Subcutaneous abdominal adipose tissue (tissue), 5 donors: ENCODE results near the gene PAQR4.
"Not testable (repeated sequence)": the region's sequence is repeated elsewhere in the genome, so short reads cannot be mapped to it uniquely, and the experiment has no call there.

Experiments
- H3K27ac ChIP-seq: one replicate; pipeline ENCODE4 v1.7.0; 2013; ENCODE audit warnings: low read depth, mild to moderate bottlenecking, inconsistent platforms, low read length, moderate library complexity
- H3K27me3 ChIP-seq, 5 donors: one replicate each; pipeline ENCODE4 v1.7.0; 2013; ENCODE audit warnings: low read length in 5 of 5, inconsistent platforms in 1 of 5; ENCODE audit not compliant: control insufficient read depth in 5 of 5, insufficient read depth in 4 of 5
- H3K36me3 ChIP-seq, 5 donors: one replicate each; pipeline ENCODE4 v1.7.0; 2013; ENCODE audit warnings: low read length in 5 of 5; ENCODE audit not compliant: control insufficient read depth in 5 of 5, insufficient read depth in 5 of 5
- H3K4me1 ChIP-seq, 5 donors: one replicate each; pipeline ENCODE4 v1.7.0; 2013; ENCODE audit warnings: low read length in 5 of 5, mild to moderate bottlenecking in 3 of 5, moderate library complexity in 1 of 5; ENCODE audit not compliant: control insufficient read depth in 5 of 5, insufficient read depth in 5 of 5
- H3K4me3 ChIP-seq, 5 donors: one replicate each; pipeline ENCODE4 v1.7.0; 2013; ENCODE audit warnings: low read length in 5 of 5, low read depth in 1 of 5
- H3K9ac ChIP-seq, 5 donors: one replicate each; pipeline ENCODE4 v1.7.0; 2013; ENCODE audit warnings: low read length in 5 of 5, mild to moderate bottlenecking in 4 of 5, moderate library complexity in 3 of 5
- H3K9me3 ChIP-seq, 5 donors: one replicate each; pipeline ENCODE4 v1.7.0; 2013; ENCODE audit warnings: low read length in 5 of 5; ENCODE audit not compliant: control insufficient read depth in 5 of 5
- donor health status: healthy.
- donor health status: healthy.
- donor health status: healthy.
- donor health status: healthy.
- donor health status: healthy.

Gene PAQR4

GRCh38 chr16:2942045-2942444 is 27.1 kb upstream of the PAQR4 start:
- no peak overlapping the region for H3K9ac ChIP-seq
- peaks cover 1 to 69% (median 57%) of the 10 kb centered on the region in 5 donors for H3K36me3 ChIP-seq
- H3K9me3 ChIP-seq: no peaks in the 10 kb centered on the region
- no peaks in the 10 kb centered on the region for H3K27me3 ChIP-seq
- H3K27ac ChIP-seq: no peak overlapping the region
- H3K4me3 ChIP-seq: no peak overlapping the region
- H3K4me1 ChIP-seq: no peaks in the 10 kb centered on the region

GRCh38 chr16:2943716-2944115 is 25.4 kb upstream of the PAQR4 start:
- not testable (repeated sequence) for H3K9ac ChIP-seq, H3K9me3 ChIP-seq, H3K27me3 ChIP-seq, H3K4me3 ChIP-seq, H3K27ac ChIP-seq, H3K4me1 ChIP-seq
- peaks cover 3 to 60% (median 46%) of the 10 kb centered on the region in 5 donors for H3K36me3 ChIP-seq

GRCh38 chr16:2946649-2947048 is 22.5 kb upstream of the PAQR4 start:
- Histone ChIP-seq H3K9ac (no peak overlapping the region), H3K27ac (no peak overlapping the region), H3K36me3 (peaks cover 3 to 43% (median 34%) of the 10 kb centered on the region in 5 donors), H3K4me3 (no peak overlapping the region), H3K4me1 (no peaks in the 10 kb centered on the region), H3K27me3 (no peaks in the 10 kb centered on the region), H3K9me3 (no peaks in the 10 kb centered on the region)

- peaks cover 0 to 7% (median 5%) of the 10 kb centered on the region in 5 donors for H3K27me3 ChIP-seq
- no peak overlapping the region for H3K27ac ChIP-seq
- no peaks in the 10 kb centered on the region for H3K9me3 ChIP-seq
- no peaks in the 10 kb centered on the region for H3K4me1 ChIP-seq
- no peak overlapping the region for H3K9ac ChIP-seq
- no peak overlapping the region for H3K4me3 ChIP-seq
- peaks cover 3 to 23% (median 20%) of the 10 kb centered on the region in 5 donors for H3K36me3 ChIP-seq
Observed at GRCh38 chr16:2948807-2949704, 20.1 kb upstream of the PAQR4 start.

- Histone ChIP-seq H3K4me1 (no peaks in the 10 kb centered on the region), H3K27ac (no peak overlapping the region), H3K27me3 (peaks cover 4 to 13% (median 9%) of the 10 kb centered on the region in 5 donors), H3K4me3 (no peak overlapping the region), H3K9ac (no peak overlapping the region), H3K9me3 (no peaks in the 10 kb centered on the region), H3K36me3 (peaks cover 3 to 23% (median 19%) of the 10 kb centered on the region in 5 donors)
Observed at GRCh38 chr16:2949705-2950352, 19.3 kb upstream of the PAQR4 start.

GRCh38 chr16:2950353-2950724 is 18.8 kb upstream of the PAQR4 start:
- Histone ChIP-seq H3K9ac (no peak overlapping the region), H3K27ac (no peak overlapping the region), H3K27me3 (peaks cover 6 to 17% (median 14%) of the 10 kb centered on the region in 5 donors), H3K4me1 (no peaks in the 10 kb centered on the region), H3K36me3 (peaks cover 3 to 23% (median 19%) of the 10 kb centered on the region in 5 donors), H3K4me3 (no peak overlapping the region), H3K9me3 (no peaks in the 10 kb centered on the region)

- Histone ChIP-seq H3K27ac (no peak overlapping the region), H3K4me1 (no peaks in the 10 kb centered on the region), H3K9me3 (no peaks in the 10 kb centered on the region), H3K27me3 (peaks cover 7 to 20% (median 18%) of the 10 kb centered on the region in 5 donors), H3K9ac (no peak overlapping the region), H3K4me3 (no peak overlapping the region), H3K36me3 (peaks cover 3 to 23% (median 19%) of the 10 kb centered on the region in 5 donors)
Observed at GRCh38 chr16:2950773-2951172, 18.4 kb upstream of the PAQR4 start.

GRCh38 chr16:2952679-2953078 is 16.5 kb upstream of the PAQR4 start:
- H3K4me3 ChIP-seq: no peak overlapping the region
- peaks cover 0 to 18% (median 16%) of the 10 kb centered on the region in 5 donors for H3K36me3 ChIP-seq
- no peak overlapping the region for H3K9ac ChIP-seq
- H3K9me3 ChIP-seq: no peaks in the 10 kb centered on the region
- H3K27ac ChIP-seq: no peak overlapping the region
- H3K27me3 ChIP-seq: peaks cover 18 to 35% (median 29%) of the 10 kb centered on the region in 5 donors
- H3K4me1 ChIP-seq: no peaks in the 10 kb centered on the region

- H3K27ac ChIP-seq: no peak overlapping the region
- H3K9me3 ChIP-seq: no peaks in the 10 kb centered on the region
- no peaks in the 10 kb centered on the region for H3K4me1 ChIP-seq
- H3K36me3 ChIP-seq: peaks cover 0 to 13% (median 11%) of the 10 kb centered on the region in 5 donors
- H3K27me3 ChIP-seq: peaks cover 18 to 36% (median 29%) of the 10 kb centered on the region in 5 donors
- no peak overlapping the region for H3K9ac ChIP-seq
- no peak overlapping the region for H3K4me3 ChIP-seq
Observed at GRCh38 chr16:2953706-2954627, 15.2 kb upstream of the PAQR4 start.
